ENCODE data around the gene KLRC1. TPM values are rescaled to one million over a fixed set of nuclear protein-coding genes. Genes with fewer than 3 reads are reported as not detected.
"Not testable (repeated sequence)": the region's sequence is repeated elsewhere in the genome, so short reads cannot be mapped to it uniquely, and the experiment has no call there.

Gene KLRC1
- total RNA-seq, 2 donors from 2014 or later: 0.59 TPM; not detected in 1

DNA sequence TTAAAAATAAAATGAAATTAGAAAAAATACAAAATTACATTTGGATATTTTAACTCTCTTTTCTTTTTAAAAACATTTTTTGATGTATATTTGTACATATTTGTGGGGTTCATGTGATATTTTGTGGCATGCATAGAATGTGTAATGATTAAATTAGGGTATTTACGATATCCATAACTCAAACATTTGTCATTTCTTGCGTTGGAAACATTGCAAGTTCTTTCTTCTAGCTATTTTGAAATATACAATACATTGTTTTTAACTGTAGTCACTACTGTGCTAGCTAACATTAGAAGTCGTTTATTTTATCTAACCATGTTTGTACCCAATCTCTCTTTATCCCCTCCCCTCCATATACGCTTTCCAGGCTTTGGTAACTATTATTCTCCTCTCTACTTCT lies 38.6 kb upstream of the KLRC1 start:
- no peak for DNase-seq (ENCODE audit: low spot score)
- 85% methylated on average over 4 of the region's 4 CpGs for WGBS
- Histone ChIP-seq H3K36me3 (no peaks in the 10 kb centered on the region), H3K4me3 (no peak overlapping the region), H3K27me3 (replicated peaks; ENCODE audit: insufficient read depth) (no peaks in the 10 kb centered on the region), H3K9me3 (no peaks in the 10 kb centered on the region), H3K27ac (no peak overlapping the region), H3K4me1 (replicated peaks) (no peaks in the 10 kb centered on the region)
- TF ChIP-seq POLR2A (IDR thresholded peaks at IDR 0.05): no peak
- no peak for TF ChIP-seq CTCF (IDR thresholded peaks at IDR 0.05)
- no peak for TF ChIP-seq POLR2AphosphoS5 (IDR thresholded peaks at IDR 0.05)
- intact Hi-C loops (cut with DNase I): no loop called here

DNA sequence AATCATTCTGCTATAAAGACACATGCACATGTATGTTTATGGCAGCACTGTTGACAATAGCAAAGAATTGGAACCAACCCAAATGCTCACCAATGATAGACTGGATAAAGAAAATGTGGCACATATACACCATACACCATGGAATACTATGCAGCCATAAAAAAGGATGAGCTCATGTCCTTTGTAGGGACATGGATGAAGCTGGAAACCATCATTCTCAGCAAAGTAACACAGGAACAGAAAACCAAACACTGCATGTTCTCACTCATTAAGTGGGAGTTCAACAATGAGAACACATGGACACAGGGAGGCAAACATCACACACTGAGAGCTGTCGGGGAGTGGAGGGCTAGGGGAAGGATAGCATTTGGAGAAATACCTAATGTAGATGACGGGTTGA lies 34.2 kb upstream of the KLRC1 start:
- intact Hi-C loops (cut with DNase I); H3K9me3 ChIP-seq; H3K27ac ChIP-seq; H3K36me3 ChIP-seq; H3K4me1 ChIP-seq (replicated peaks); H3K4me3 ChIP-seq; H3K27me3 ChIP-seq (replicated peaks; ENCODE audit: insufficient read depth); DNase-seq (ENCODE audit: low spot score): not testable (repeated sequence)
- 86% methylated on average over 2 of the region's 2 CpGs for whole genome bisulfite sequencing

DNA sequence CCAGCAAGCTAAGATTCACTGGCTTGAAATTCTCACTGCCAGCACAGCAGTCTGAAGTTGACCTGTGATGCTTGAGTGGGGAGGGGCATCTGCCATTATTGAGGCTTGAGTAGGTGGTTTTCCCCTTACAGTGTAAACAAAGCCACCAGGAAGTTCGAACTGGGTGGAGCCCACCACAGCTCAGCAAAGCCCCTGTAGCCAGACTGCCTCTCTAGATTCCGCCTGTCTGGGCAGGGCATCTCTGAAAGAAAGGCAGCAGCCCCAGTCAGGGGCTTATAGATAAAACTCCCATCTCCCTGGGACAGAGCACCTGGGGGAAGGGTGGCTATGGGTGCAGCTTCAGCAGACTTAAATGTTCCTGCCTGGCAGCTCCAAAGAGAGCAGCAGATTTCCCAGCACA lies 28.7 kb upstream of the KLRC1 start:
- intact Hi-C loops (cut with DNase I); H3K4me1 ChIP-seq (replicated peaks); H3K36me3 ChIP-seq; H3K4me3 ChIP-seq; H3K27me3 ChIP-seq (replicated peaks; ENCODE audit: insufficient read depth); DNase-seq (ENCODE audit: low spot score); H3K9me3 ChIP-seq; H3K27ac ChIP-seq: not testable (repeated sequence)
- WGBS: 57% methylated on average over 2 of the region's 2 CpGs

GRCh38 chr12:10472808-10473207 lies 19.6 kb upstream of the KLRC1 start:
- H3K9me3 ChIP-seq; H3K27me3 ChIP-seq (replicated peaks; ENCODE audit: insufficient read depth); DNase-seq (ENCODE audit: low spot score); intact Hi-C loops (cut with DNase I); H3K36me3 ChIP-seq; H3K27ac ChIP-seq; H3K4me1 ChIP-seq (replicated peaks); H3K4me3 ChIP-seq: not testable (repeated sequence)
- 87% methylated on average over 5 of the region's 5 CpGs for WGBS

GRCh38 chr12:10469701-10470100 lies 16.5 kb upstream of the KLRC1 start:
- Histone ChIP-seq H3K9me3 (no peaks in the 10 kb centered on the region), H3K27me3 (replicated peaks; ENCODE audit: insufficient read depth) (no peaks in the 10 kb centered on the region), H3K36me3 (no peaks in the 10 kb centered on the region), H3K4me3 (no peak overlapping the region), H3K27ac (no peak overlapping the region), H3K4me1 (replicated peaks) (no peaks in the 10 kb centered on the region)
- no peak for TF ChIP-seq CTCF (IDR thresholded peaks at IDR 0.05)
- TF ChIP-seq POLR2AphosphoS5 (IDR thresholded peaks at IDR 0.05): no peak
- no peak for TF ChIP-seq POLR2A (IDR thresholded peaks at IDR 0.05)
- 100% methylated on average over 1 of the region's 1 CpG for WGBS
- DNase-seq (ENCODE audit: low spot score): no peak
- intact Hi-C loops (cut with DNase I): no loop called here

DNA sequence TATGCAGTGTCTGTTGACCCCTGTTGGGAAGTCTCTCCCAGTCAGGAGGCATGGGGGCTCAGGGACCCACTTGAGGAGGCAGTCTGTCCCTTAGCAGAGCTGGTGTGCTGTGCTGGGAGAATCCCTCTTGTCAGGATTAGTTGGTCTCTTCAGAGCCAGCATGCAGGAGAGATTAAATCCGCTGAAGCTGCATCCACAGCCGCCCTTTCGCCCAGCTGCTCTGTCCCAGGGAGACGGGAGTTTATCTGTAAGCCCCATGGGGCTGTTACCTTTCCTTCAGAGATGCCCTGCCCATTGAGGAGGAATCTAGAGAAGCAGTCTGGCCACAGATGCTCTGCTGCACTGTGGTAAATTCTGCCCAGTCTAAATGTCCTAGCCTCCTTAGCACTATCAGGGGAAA lies 13.1 kb upstream of the KLRC1 start:
- H3K4me3 ChIP-seq: no peak overlapping the region
- no peaks in the 10 kb centered on the region for H3K27me3 ChIP-seq (replicated peaks; ENCODE audit: insufficient read depth)
- intact Hi-C loops (cut with DNase I): no loop called here
- WGBS: 100% methylated on average over 4 of the region's 4 CpGs
- no peaks in the 10 kb centered on the region for H3K9me3 ChIP-seq
- TF ChIP-seq POLR2AphosphoS5 (IDR thresholded peaks at IDR 0.05): no peak
- H3K27ac ChIP-seq: no peak overlapping the region
- no peaks in the 10 kb centered on the region for H3K36me3 ChIP-seq
- H3K4me1 ChIP-seq (replicated peaks): no peaks in the 10 kb centered on the region
- no peak for DNase-seq (ENCODE audit: low spot score)

DNA sequence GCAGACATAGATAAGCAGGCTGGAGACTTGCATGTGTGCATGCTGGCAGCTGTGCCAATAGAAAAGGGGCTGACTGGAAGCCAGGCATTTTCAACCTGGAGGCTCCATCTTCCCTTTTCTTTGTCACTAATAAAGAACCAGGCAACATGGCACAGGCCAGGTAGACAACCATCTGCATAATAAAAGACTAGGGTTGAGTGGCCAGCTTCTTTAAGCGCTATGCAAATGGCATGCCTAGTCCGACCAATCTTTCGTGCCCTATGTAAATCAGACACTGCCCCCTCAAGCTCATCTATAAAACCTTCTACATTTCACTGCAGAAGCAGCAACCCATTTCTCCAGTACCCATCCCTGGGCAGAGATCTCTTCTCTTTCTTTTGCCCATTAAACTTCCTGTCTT lies 4.6 kb upstream of the KLRC1 start:
- WGBS: 97% methylated on average over 3 of the region's 3 CpGs
- H3K36me3 ChIP-seq: no peaks in the 10 kb centered on the region
- H3K4me3 ChIP-seq: no peak overlapping the region
- no peaks in the 10 kb centered on the region for H3K27me3 ChIP-seq (replicated peaks; ENCODE audit: insufficient read depth)
- TF ChIP-seq CTCF (IDR thresholded peaks at IDR 0.05) (no peak), POLR2AphosphoS5 (IDR thresholded peaks at IDR 0.05) (no peak), POLR2A (IDR thresholded peaks at IDR 0.05) (no peak)
- no peaks in the 10 kb centered on the region for H3K4me1 ChIP-seq (replicated peaks)
- H3K27ac ChIP-seq: no peak overlapping the region
- H3K9me3 ChIP-seq: no peaks in the 10 kb centered on the region
- DNase-seq (ENCODE audit: low spot score): no peak
- intact Hi-C loops (cut with DNase I): no loop called here

Measured in prostate gland (tissue), 2 donors.